Measurements from ENCODE around the gene TAS2R40.

DNA sequence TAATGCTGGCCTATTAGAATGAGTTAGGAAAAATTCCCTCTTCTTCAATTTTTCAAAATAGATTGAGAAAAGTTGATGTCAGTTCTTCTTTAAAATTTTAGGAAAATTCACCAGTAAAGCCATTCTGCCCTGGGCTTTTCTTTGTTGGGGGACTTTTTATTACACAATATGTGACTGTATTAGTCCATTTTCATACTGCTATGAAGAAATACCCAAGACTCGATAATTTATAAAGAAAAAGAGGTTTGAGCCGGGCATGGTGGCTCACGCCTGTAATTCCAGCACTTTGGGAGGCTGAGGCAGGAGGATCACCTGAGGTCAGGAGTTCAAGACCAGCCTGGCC lies 12.7 kb downstream of the TAS2R40 start:
- TF ChIP-seq, protein P1, sequence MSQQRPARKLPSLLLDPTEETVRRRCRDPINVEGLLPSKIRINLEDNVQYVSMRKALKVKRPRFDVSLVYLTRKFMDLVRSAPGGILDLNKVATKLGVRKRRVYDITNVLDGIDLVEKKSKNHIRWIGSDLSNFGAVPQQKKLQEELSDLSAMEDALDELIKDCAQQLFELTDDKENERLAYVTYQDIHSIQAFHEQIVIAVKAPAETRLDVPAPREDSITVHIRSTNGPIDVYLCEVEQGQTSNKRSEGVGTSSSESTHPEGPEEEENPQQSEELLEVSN (IDR thresholded peaks at IDR 0.05; ENCODE audit: borderline replicate concordance, low read depth) = no peak
- TF ChIP-seq ESRRA (IDR thresholded peaks at IDR 0.05; ENCODE audit: borderline replicate concordance, low read length) = no peak
- TF ChIP-seq, protein P2, sequence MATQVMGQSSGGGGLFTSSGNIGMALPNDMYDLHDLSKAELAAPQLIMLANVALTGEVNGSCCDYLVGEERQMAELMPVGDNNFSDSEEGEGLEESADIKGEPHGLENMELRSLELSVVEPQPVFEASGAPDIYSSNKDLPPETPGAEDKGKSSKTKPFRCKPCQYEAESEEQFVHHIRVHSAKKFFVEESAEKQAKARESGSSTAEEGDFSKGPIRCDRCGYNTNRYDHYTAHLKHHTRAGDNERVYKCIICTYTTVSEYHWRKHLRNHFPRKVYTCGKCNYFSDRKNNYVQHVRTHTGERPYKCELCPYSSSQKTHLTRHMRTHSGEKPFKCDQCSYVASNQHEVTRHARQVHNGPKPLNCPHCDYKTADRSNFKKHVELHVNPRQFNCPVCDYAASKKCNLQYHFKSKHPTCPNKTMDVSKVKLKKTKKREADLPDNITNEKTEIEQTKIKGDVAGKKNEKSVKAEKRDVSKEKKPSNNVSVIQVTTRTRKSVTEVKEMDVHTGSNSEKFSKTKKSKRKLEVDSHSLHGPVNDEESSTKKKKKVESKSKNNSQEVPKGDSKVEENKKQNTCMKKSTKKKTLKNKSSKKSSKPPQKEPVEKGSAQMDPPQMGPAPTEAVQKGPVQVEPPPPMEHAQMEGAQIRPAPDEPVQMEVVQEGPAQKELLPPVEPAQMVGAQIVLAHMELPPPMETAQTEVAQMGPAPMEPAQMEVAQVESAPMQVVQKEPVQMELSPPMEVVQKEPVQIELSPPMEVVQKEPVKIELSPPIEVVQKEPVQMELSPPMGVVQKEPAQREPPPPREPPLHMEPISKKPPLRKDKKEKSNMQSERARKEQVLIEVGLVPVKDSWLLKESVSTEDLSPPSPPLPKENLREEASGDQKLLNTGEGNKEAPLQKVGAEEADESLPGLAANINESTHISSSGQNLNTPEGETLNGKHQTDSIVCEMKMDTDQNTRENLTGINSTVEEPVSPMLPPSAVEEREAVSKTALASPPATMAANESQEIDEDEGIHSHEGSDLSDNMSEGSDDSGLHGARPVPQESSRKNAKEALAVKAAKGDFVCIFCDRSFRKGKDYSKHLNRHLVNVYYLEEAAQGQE (IDR thresholded peaks at IDR 0.05) = no peak
- TF ChIP-seq CEBPB (IDR thresholded peaks at IDR 0.05) = no peak
- TF ChIP-seq, protein P3, sequence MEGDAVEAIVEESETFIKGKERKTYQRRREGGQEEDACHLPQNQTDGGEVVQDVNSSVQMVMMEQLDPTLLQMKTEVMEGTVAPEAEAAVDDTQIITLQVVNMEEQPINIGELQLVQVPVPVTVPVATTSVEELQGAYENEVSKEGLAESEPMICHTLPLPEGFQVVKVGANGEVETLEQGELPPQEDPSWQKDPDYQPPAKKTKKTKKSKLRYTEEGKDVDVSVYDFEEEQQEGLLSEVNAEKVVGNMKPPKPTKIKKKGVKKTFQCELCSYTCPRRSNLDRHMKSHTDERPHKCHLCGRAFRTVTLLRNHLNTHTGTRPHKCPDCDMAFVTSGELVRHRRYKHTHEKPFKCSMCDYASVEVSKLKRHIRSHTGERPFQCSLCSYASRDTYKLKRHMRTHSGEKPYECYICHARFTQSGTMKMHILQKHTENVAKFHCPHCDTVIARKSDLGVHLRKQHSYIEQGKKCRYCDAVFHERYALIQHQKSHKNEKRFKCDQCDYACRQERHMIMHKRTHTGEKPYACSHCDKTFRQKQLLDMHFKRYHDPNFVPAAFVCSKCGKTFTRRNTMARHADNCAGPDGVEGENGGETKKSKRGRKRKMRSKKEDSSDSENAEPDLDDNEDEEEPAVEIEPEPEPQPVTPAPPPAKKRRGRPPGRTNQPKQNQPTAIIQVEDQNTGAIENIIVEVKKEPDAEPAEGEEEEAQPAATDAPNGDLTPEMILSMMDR (IDR thresholded peaks at IDR 0.05) = no peak
- TF ChIP-seq POLR2A (IDR thresholded peaks at IDR 0.05; ENCODE audit: low read length) = no peak
- no peak for TF ChIP-seq BHLHE40 (IDR thresholded peaks at IDR 0.05; ENCODE audit: low read depth, low read length)
- TF ChIP-seq, protein P4, sequence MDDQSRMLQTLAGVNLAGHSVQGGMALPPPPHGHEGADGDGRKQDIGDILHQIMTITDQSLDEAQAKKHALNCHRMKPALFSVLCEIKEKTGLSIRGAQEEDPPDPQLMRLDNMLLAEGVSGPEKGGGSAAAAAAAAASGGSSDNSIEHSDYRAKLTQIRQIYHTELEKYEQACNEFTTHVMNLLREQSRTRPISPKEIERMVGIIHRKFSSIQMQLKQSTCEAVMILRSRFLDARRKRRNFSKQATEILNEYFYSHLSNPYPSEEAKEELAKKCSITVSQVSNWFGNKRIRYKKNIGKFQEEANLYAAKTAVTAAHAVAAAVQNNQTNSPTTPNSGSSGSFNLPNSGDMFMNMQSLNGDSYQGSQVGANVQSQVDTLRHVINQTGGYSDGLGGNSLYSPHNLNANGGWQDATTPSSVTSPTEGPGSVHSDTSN (IDR thresholded peaks at IDR 0.05) = no peak
- no peak for TF ChIP-seq EP300 (IDR thresholded peaks at IDR 0.05)
- no peak for TF ChIP-seq TP53 (CRISPR knock-in tag; IDR thresholded peaks at IDR 0.05)

Data from A549 (cell line).